ENCODE measurements around the gene EIF4ENIF1.
A peak's percentile ranks its signal among the peaks of the same experiment; 100 is the strongest.
"Not testable (repeated sequence)": the region's sequence is repeated elsewhere in the genome, so short reads cannot be mapped to it uniquely, and the experiment has no call there.

Gene EIF4ENIF1

GRCh38 chr22:31526270-31526669 is 36.6 kb upstream of the EIF4ENIF1 start:
- in situ Hi-C loops (cut with MboI; ENCODE audit: low pct_unique_long_range_greater_than_20kb, low sequenced_read_pairs, unreplicated experiment), result no loop called here
- TF ChIP-seq CTCF (IDR thresholded peaks at IDR 0.05; ENCODE audit: extremely low read depth, insufficient read depth, missing control alignments), result no peak
- DNase-seq (ENCODE audit: low spot score), result no peak

GRCh38 chr22:31524132-31524531 is 34.5 kb upstream of the EIF4ENIF1 start:
- DNase-seq (ENCODE audit: low spot score); in situ Hi-C loops (cut with MboI; ENCODE audit: low pct_unique_long_range_greater_than_20kb, low sequenced_read_pairs, unreplicated experiment): not testable (repeated sequence)

- in situ Hi-C loops (cut with MboI; ENCODE audit: low pct_unique_long_range_greater_than_20kb, low sequenced_read_pairs, unreplicated experiment), result no loop called here
- peak; percentile 26 for DNase-seq (ENCODE audit: low spot score)
Observed at GRCh38 chr22:31520051-31520450, 30.4 kb upstream of the EIF4ENIF1 start.

GRCh38 chr22:31509061-31509762 is 19.6 kb upstream of the EIF4ENIF1 start:
- in situ Hi-C loops (cut with MboI; ENCODE audit: low pct_unique_long_range_greater_than_20kb, low sequenced_read_pairs, unreplicated experiment), result no loop called here
- no peak for TF ChIP-seq CTCF (IDR thresholded peaks at IDR 0.05; ENCODE audit: extremely low read depth, insufficient read depth, missing control alignments)
- no peak for DNase-seq (ENCODE audit: low spot score)

More at GRCh38 chr22:31520051-31520450, 30.4 kb upstream of the EIF4ENIF1 start:
- TF ChIP-seq CTCF (IDR thresholded peaks at IDR 0.05; ENCODE audit: extremely low read depth, insufficient read depth, missing control alignments), result no peak

GRCh38 chr22:31508536-31508935 is 18.9 kb upstream of the EIF4ENIF1 start:
- DNase-seq (ENCODE audit: low spot score), result no peak
- in situ Hi-C loops (cut with MboI; ENCODE audit: low pct_unique_long_range_greater_than_20kb, low sequenced_read_pairs, unreplicated experiment), result no loop called here
- TF ChIP-seq CTCF (IDR thresholded peaks at IDR 0.05; ENCODE audit: extremely low read depth, insufficient read depth, missing control alignments), result no peak

- in situ Hi-C loops (cut with MboI; ENCODE audit: low pct_unique_long_range_greater_than_20kb, low sequenced_read_pairs, unreplicated experiment); DNase-seq (ENCODE audit: low spot score): not testable (repeated sequence)
Observed at GRCh38 chr22:31507517-31507916, 17.9 kb upstream of the EIF4ENIF1 start.

- DNase-seq (ENCODE audit: low spot score), result no peak
- no peak for TF ChIP-seq CTCF (IDR thresholded peaks at IDR 0.05; ENCODE audit: extremely low read depth, insufficient read depth, missing control alignments)
- in situ Hi-C loops (cut with MboI; ENCODE audit: low pct_unique_long_range_greater_than_20kb, low sequenced_read_pairs, unreplicated experiment), result no loop called here
Observed at GRCh38 chr22:31504282-31504681, 14.6 kb upstream of the EIF4ENIF1 start.
